GM12878 (cell line): Measurements from ENCODE around the gene CFAP126. TPM values are rescaled to one million over a fixed set of nuclear protein-coding genes. Genes with fewer than 3 reads are reported as not detected.

ENCODE experiments used
- polyA plus RNA-seq, 11 experiments: library from polyadenylated mRNA; depleted of rRNA in 4 of 11; unstranded in 6 of 11; stranded (reverse) in 5 of 11; fragments of >200 nt; fragmentation: Nextera tagmentation in 4 of 11; fragmentation: Illumina TruSeq in 1 of 11; extraction: Ambion mirVana in 4 of 11; extraction: Trizol in 1 of 11; gene quantifications; 1 replicate in 1 of 11; 2 replicates in 10 of 11; pipeline versions ENCODE4 v1.2.1 to v1.2.3, GENCODE V29; 2011 to 2016; ENCODE audit warnings: inconsistent platforms in 2 of 11, missing spikeins in 2 of 11, low read depth in 1 of 11
- small RNA-seq: library from RNA; depleted of rRNA; stranded (forward); fragments of <200 nt; gene quantifications from one replicate; pipeline ENCODE3, GENCODE V24; 2014
- total RNA-seq, 4 experiments: library from RNA; depleted of rRNA in 3 of 4; stranded (reverse); fragments of >200 nt in 3 of 4; fragmentation: Illumina TruSeq in 1 of 4; extraction: Trizol in 1 of 4; gene quantifications; 2 replicates each; pipeline versions ENCODE4 v1.2.1 to v1.2.3, GENCODE V29; 2013 to 2021

CFAP126 gene
- total and polyA plus RNA-seq, 10 of the 15 experiments (the other 5 are each of a cell fraction or from before 2014, with no cell fraction given) = not detected

Small RNAs within 50 kb of the gene (small RNA-seq; reads per million reads assigned to genes)
- not detected for gene AL592295.2
- not detected for gene RNU6-481P

Other genes starting within 250 kb of the CFAP126 start
Only the 7 nearest of the 19 such genes appear.
- gene APOA2, start 144.2 kb downstream of the CFAP126 start, total RNA-seq (2014; rRNA removed) = not detected in 2 replicates
- gene APOA2, start 144.2 kb downstream of the CFAP126 start, total RNA-seq (2014; rRNA removed; fragmentation: Illumina TruSeq; extraction: Trizol) = not detected in 2 replicates
- 1.9 and 2.4 TPM in 2 replicates for gene APOA2, start 144.2 kb downstream of the CFAP126 start, total RNA-seq (2021)
- not detected in 2 replicates for gene APOA2, start 144.2 kb downstream of the CFAP126 start, polyA plus RNA-seq (2011; rRNA removed)
- not detected in 2 replicates for gene APOA2, start 144.2 kb downstream of the CFAP126 start, polyA plus RNA-seq (2014; fragmentation: Illumina TruSeq; extraction: Trizol)
- not detected for gene APOA2, start 144.2 kb downstream of the CFAP126 start, polyA plus RNA-seq (2014; fragmentation: Nextera tagmentation; extraction: Ambion mirVana)
- gene APOA2, start 144.2 kb downstream of the CFAP126 start, polyA plus RNA-seq (2014; rRNA removed) = not detected in 2 replicates
- not detected for gene APOA2, start 144.2 kb downstream of the CFAP126 start, polyA plus RNA-seq (2016; fragmentation: Nextera tagmentation; extraction: Ambion mirVana)
- gene TOMM40L, start 141.8 kb downstream of the CFAP126 start, total RNA-seq (2014; rRNA removed) = 16.6 and 17.5 TPM in 2 replicates
- 15.3 and 15.5 TPM in 2 replicates for gene TOMM40L, start 141.8 kb downstream of the CFAP126 start, total RNA-seq (2014; rRNA removed; fragmentation: Illumina TruSeq; extraction: Trizol)
- gene TOMM40L, start 141.8 kb downstream of the CFAP126 start, total RNA-seq (2021) = 18.1 and 21.6 TPM in 2 replicates
- 8.3 and 10.6 TPM in 2 replicates for gene TOMM40L, start 141.8 kb downstream of the CFAP126 start, polyA plus RNA-seq (2011; rRNA removed)
- gene TOMM40L, start 141.8 kb downstream of the CFAP126 start, polyA plus RNA-seq (2014; fragmentation: Illumina TruSeq; extraction: Trizol) = 16.5 and 18.5 TPM in 2 replicates
- gene TOMM40L, start 141.8 kb downstream of the CFAP126 start, polyA plus RNA-seq (2014; fragmentation: Nextera tagmentation; extraction: Ambion mirVana) = 1 to 10 TPM; 5.9 to 10.0 TPM
- 18.6 and 21.1 TPM in 2 replicates for gene TOMM40L, start 141.8 kb downstream of the CFAP126 start, polyA plus RNA-seq (2014; rRNA removed)
- gene TOMM40L, start 141.8 kb downstream of the CFAP126 start, polyA plus RNA-seq (2016; fragmentation: Nextera tagmentation; extraction: Ambion mirVana) = 10 to 100 TPM; 12.5 to 16.0 TPM
- not detected in 2 replicates for gene NR1I3, start 129.7 kb downstream of the CFAP126 start, total RNA-seq (2014; rRNA removed)
- not detected in 2 replicates for gene NR1I3, start 129.7 kb downstream of the CFAP126 start, total RNA-seq (2014; rRNA removed; fragmentation: Illumina TruSeq; extraction: Trizol)
- gene NR1I3, start 129.7 kb downstream of the CFAP126 start, total RNA-seq (2021) = not detected in 2 replicates
- gene NR1I3, start 129.7 kb downstream of the CFAP126 start, polyA plus RNA-seq (2011; rRNA removed) = not detected in 2 replicates
- not detected in 2 replicates for gene NR1I3, start 129.7 kb downstream of the CFAP126 start, polyA plus RNA-seq (2014; fragmentation: Illumina TruSeq; extraction: Trizol)
- under 1 TPM in 1 of 2 experiments, not detected in 1; 0.24 TPM for gene NR1I3, start 129.7 kb downstream of the CFAP126 start, polyA plus RNA-seq (2014; fragmentation: Nextera tagmentation; extraction: Ambion mirVana)
- not detected in 2 replicates for gene NR1I3, start 129.7 kb downstream of the CFAP126 start, polyA plus RNA-seq (2014; rRNA removed)
- under 1 TPM; 0.13 to 0.52 TPM for gene NR1I3, start 129.7 kb downstream of the CFAP126 start, polyA plus RNA-seq (2016; fragmentation: Nextera tagmentation; extraction: Ambion mirVana)
- gene PCP4L1, start 109.1 kb downstream of the CFAP126 start, total RNA-seq (2014; rRNA removed) = 3.5 and 3.6 TPM in 2 replicates
- gene PCP4L1, start 109.1 kb downstream of the CFAP126 start, total RNA-seq (2014; rRNA removed; fragmentation: Illumina TruSeq; extraction: Trizol) = 2.2 and 2.7 TPM in 2 replicates
- gene PCP4L1, start 109.1 kb downstream of the CFAP126 start, total RNA-seq (2021) = 2.7 and 3.6 TPM in 2 replicates
- 3.0 and 4.7 TPM in 2 replicates for gene PCP4L1, start 109.1 kb downstream of the CFAP126 start, polyA plus RNA-seq (2011; rRNA removed)
- 4.0 and 6.0 TPM in 2 replicates for gene PCP4L1, start 109.1 kb downstream of the CFAP126 start, polyA plus RNA-seq (2014; fragmentation: Illumina TruSeq; extraction: Trizol)
- gene PCP4L1, start 109.1 kb downstream of the CFAP126 start, polyA plus RNA-seq (2014; fragmentation: Nextera tagmentation; extraction: Ambion mirVana) = 1 to 10 TPM; 1.0 to 1.1 TPM
- 4.8 and 5.2 TPM in 2 replicates for gene PCP4L1, start 109.1 kb downstream of the CFAP126 start, polyA plus RNA-seq (2014; rRNA removed)
- gene PCP4L1, start 109.1 kb downstream of the CFAP126 start, polyA plus RNA-seq (2016; fragmentation: Nextera tagmentation; extraction: Ambion mirVana) = 1 to 10 TPM; 2.4 to 3.0 TPM
- 6.0 and 6.9 TPM in 2 replicates for gene MPZ, start 57.9 kb downstream of the CFAP126 start, total RNA-seq (2014; rRNA removed)
- gene MPZ, start 57.9 kb downstream of the CFAP126 start, total RNA-seq (2014; rRNA removed; fragmentation: Illumina TruSeq; extraction: Trizol) = 5.1 and 5.9 TPM in 2 replicates
- gene MPZ, start 57.9 kb downstream of the CFAP126 start, total RNA-seq (2021) = 4.5 and 5.8 TPM in 2 replicates
- 4.5 and 4.9 TPM in 2 replicates for gene MPZ, start 57.9 kb downstream of the CFAP126 start, polyA plus RNA-seq (2011; rRNA removed)
- 2.2 and 4.8 TPM in 2 replicates for gene MPZ, start 57.9 kb downstream of the CFAP126 start, polyA plus RNA-seq (2014; fragmentation: Illumina TruSeq; extraction: Trizol)
- under 1 TPM; 0.09 to 0.24 TPM for gene MPZ, start 57.9 kb downstream of the CFAP126 start, polyA plus RNA-seq (2014; fragmentation: Nextera tagmentation; extraction: Ambion mirVana)
- gene MPZ, start 57.9 kb downstream of the CFAP126 start, polyA plus RNA-seq (2014; rRNA removed) = 5.9 and 6.2 TPM in 2 replicates
- gene MPZ, start 57.9 kb downstream of the CFAP126 start, polyA plus RNA-seq (2016; fragmentation: Nextera tagmentation; extraction: Ambion mirVana) = 1 to 10 TPM; 1.2 to 1.4 TPM
- gene SDHC, start 53.5 kb downstream of the CFAP126 start, total RNA-seq (2014; rRNA removed) = 12.3 and 18.4 TPM in 2 replicates
- 58.9 and 59.9 TPM in 2 replicates for gene SDHC, start 53.5 kb downstream of the CFAP126 start, total RNA-seq (2014; rRNA removed; fragmentation: Illumina TruSeq; extraction: Trizol)
- gene SDHC, start 53.5 kb downstream of the CFAP126 start, total RNA-seq (2021) = 167 and 179 TPM in 2 replicates
- gene SDHC, start 53.5 kb downstream of the CFAP126 start, polyA plus RNA-seq (2011; rRNA removed) = 255 and 288 TPM in 2 replicates
- gene SDHC, start 53.5 kb downstream of the CFAP126 start, polyA plus RNA-seq (2014; fragmentation: Illumina TruSeq; extraction: Trizol) = 285 and 375 TPM in 2 replicates
- 100 to 1,000 TPM; 115 to 340 TPM for gene SDHC, start 53.5 kb downstream of the CFAP126 start, polyA plus RNA-seq (2014; fragmentation: Nextera tagmentation; extraction: Ambion mirVana)
- 173 and 190 TPM in 2 replicates for gene SDHC, start 53.5 kb downstream of the CFAP126 start, polyA plus RNA-seq (2014; rRNA removed)
- 100 to 1,000 TPM; 177 to 179 TPM for gene SDHC, start 53.5 kb downstream of the CFAP126 start, polyA plus RNA-seq (2016; fragmentation: Nextera tagmentation; extraction: Ambion mirVana)
- gene FCGR2A, start 137.6 kb upstream of the CFAP126 start, total RNA-seq (2014; rRNA removed) = 5.0 and 5.7 TPM in 2 replicates
- 5.3 and 7.0 TPM in 2 replicates for gene FCGR2A, start 137.6 kb upstream of the CFAP126 start, total RNA-seq (2014; rRNA removed; fragmentation: Illumina TruSeq; extraction: Trizol)
- gene FCGR2A, start 137.6 kb upstream of the CFAP126 start, total RNA-seq (2021) = 6.4 and 6.9 TPM in 2 replicates
- 2.3 and 3.7 TPM in 2 replicates for gene FCGR2A, start 137.6 kb upstream of the CFAP126 start, polyA plus RNA-seq (2011; rRNA removed)
- 7.4 and 9.3 TPM in 2 replicates for gene FCGR2A, start 137.6 kb upstream of the CFAP126 start, polyA plus RNA-seq (2014; fragmentation: Illumina TruSeq; extraction: Trizol)
- 1 to 10 TPM; 3.8 to 4.2 TPM for gene FCGR2A, start 137.6 kb upstream of the CFAP126 start, polyA plus RNA-seq (2014; fragmentation: Nextera tagmentation; extraction: Ambion mirVana)
- 3.2 and 3.3 TPM in 2 replicates for gene FCGR2A, start 137.6 kb upstream of the CFAP126 start, polyA plus RNA-seq (2014; rRNA removed)
- gene FCGR2A, start 137.6 kb upstream of the CFAP126 start, polyA plus RNA-seq (2016; fragmentation: Nextera tagmentation; extraction: Ambion mirVana) = 1 to 10 TPM; 3.1 to 3.6 TPM